A673 (cell line): ENCODE measurements around the gene PDSS1. TPM values are rescaled to one million over a fixed set of nuclear protein-coding genes. Genes with fewer than 3 reads are reported as not detected.

Experiments
- BruUV-seq: library from RNA; stranded (reverse); fragments of 400-500 nt; replicated peaks from 2 replicates; lab custom pipeline; 2021; lab: Mats Ljungman, UMichigan
- CTCF ChIA-PET: fragments of 300-600 bp; sonication (Branson Sonifier 250); formaldehyde crosslinking; loops from one replicate; lab custom pipeline; 2022; ENCODE audit warnings: antibody characterized with exemption; lab: Charles Lee
- POLR2A ChIA-PET: fragments of 300-600 bp; sonication (Branson Sonifier 250); formaldehyde crosslinking; loops from one replicate; lab custom pipeline; 2022; ENCODE audit warnings: antibody characterized with exemption; ENCODE audit not compliant: low non-redundant PET; lab: Charles Lee
- DNase-seq: peaks from one replicate; pipeline ENCODE4 v3.0.0-alpha.2; 2015; ENCODE audit warnings: low spot score
- H3K27ac ChIP-seq: fragments of 200-600 bp; sonication (generic); 2 replicates; pipeline ENCODE4 v1.5.1; 2016; ENCODE audit warnings: mixed run types, low read depth, mild to moderate bottlenecking, mixed read lengths, antibody characterized with exemption, low read length; ENCODE audit not compliant: poor library complexity, severe bottlenecking
- H3K27me3 ChIP-seq: fragments of 200-600 bp; sonication (generic); replicated peaks from 2 replicates; pipeline ENCODE4 v1.6.1; 2017; ENCODE audit warnings: mixed run types, low read depth, mild to moderate bottlenecking, mixed read lengths, antibody characterized with exemption, low read length; ENCODE audit not compliant: insufficient read depth, poor library complexity
- H3K36me3 ChIP-seq: fragments of 200-600 bp; sonication (generic); 2 replicates; pipeline ENCODE4 v1.6.1; 2016; ENCODE audit warnings: mixed run types, mild to moderate bottlenecking, mixed read lengths, antibody characterized with exemption, low read length; ENCODE audit not compliant: insufficient read depth, poor library complexity, severe bottlenecking
- H3K4me1 ChIP-seq: fragments of 200-600 bp; sonication (generic); 2 replicates; pipeline ENCODE4 v1.6.1; 2017; ENCODE audit warnings: mixed run types, mild to moderate bottlenecking, mixed read lengths, antibody characterized with exemption, low read length; ENCODE audit not compliant: insufficient read depth, poor library complexity, severe bottlenecking
- H3K4me3 ChIP-seq: fragments of 200-600 bp; sonication (generic); 2 replicates; pipeline ENCODE4 v1.5.1; 2016; ENCODE audit warnings: low read depth, mixed run types, mild to moderate bottlenecking, mixed read lengths, low read length; ENCODE audit not compliant: poor library complexity, severe bottlenecking
- H3K9me3 ChIP-seq: fragments of 200-600 bp; sonication (generic); 2 replicates; pipeline ENCODE4 v1.6.1; 2016; ENCODE audit warnings: mixed run types, low read depth, mild to moderate bottlenecking, mixed read lengths, antibody characterized with exemption, low read length; ENCODE audit not compliant: poor library complexity, severe bottlenecking
- EZH2 ChIP-seq: fragments of 200-600 bp; sonication (generic); IDR thresholded peaks from 2 replicates; pipeline ENCODE4 v1.6.1; 2017; ENCODE audit warnings: borderline replicate concordance, low read depth, mild to moderate bottlenecking, mixed read lengths, antibody characterized with exemption, low read length; ENCODE audit not compliant: poor library complexity, severe bottlenecking
- intact Hi-C: fragments of 100-400 bp; cut with micrococcal nuclease; formaldehyde crosslinking; loops from one replicate; pipeline ENCODE4 v1.10.0; 2022; ENCODE audit not compliant: unreplicated experiment
- total RNA-seq: library from RNA; stranded (reverse); gene quantifications from 2 replicates; pipeline ENCODE4 v1.2.3, GENCODE V29; 2021
- TF ChIP-seq, protein P1 (sequence below): fragments of 300-800, 200-600 bp; sonication (generic); conservative IDR thresholded peaks from 2 replicates; pipeline ENCODE4 v1.5.1; 2017; ENCODE audit warnings: low read depth, mild to moderate bottlenecking, antibody characterized with exemption, low read length, moderate library complexity, mixed read lengths

The PDSS1 gene
- total RNA-seq, 1 experiment from 2014 or later = 55.4 TPM

GRCh38 chr10:26746061-26746460 is 48.6 kb downstream of the PDSS1 start:
- intact Hi-C loops = no loop called here
- ChIA-PET POLR2A (no interaction called here), CTCF (no interaction called here)
- no TSS peak for BruUV-seq
- Histone ChIP-seq H3K27ac (no peak overlapping the region), H3K36me3 (peaks cover 75% of the 10 kb centered on the region), H3K27me3 (no peaks in the 10 kb centered on the region), H3K4me3 (no peak overlapping the region), H3K9me3 (no peaks in the 10 kb centered on the region), H3K4me1 (no peaks in the 10 kb centered on the region)
- no peak for DNase-seq
- TF ChIP-seq, protein P1, sequence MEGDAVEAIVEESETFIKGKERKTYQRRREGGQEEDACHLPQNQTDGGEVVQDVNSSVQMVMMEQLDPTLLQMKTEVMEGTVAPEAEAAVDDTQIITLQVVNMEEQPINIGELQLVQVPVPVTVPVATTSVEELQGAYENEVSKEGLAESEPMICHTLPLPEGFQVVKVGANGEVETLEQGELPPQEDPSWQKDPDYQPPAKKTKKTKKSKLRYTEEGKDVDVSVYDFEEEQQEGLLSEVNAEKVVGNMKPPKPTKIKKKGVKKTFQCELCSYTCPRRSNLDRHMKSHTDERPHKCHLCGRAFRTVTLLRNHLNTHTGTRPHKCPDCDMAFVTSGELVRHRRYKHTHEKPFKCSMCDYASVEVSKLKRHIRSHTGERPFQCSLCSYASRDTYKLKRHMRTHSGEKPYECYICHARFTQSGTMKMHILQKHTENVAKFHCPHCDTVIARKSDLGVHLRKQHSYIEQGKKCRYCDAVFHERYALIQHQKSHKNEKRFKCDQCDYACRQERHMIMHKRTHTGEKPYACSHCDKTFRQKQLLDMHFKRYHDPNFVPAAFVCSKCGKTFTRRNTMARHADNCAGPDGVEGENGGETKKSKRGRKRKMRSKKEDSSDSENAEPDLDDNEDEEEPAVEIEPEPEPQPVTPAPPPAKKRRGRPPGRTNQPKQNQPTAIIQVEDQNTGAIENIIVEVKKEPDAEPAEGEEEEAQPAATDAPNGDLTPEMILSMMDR = no peak
- TF ChIP-seq EZH2 = no peak

DNA sequence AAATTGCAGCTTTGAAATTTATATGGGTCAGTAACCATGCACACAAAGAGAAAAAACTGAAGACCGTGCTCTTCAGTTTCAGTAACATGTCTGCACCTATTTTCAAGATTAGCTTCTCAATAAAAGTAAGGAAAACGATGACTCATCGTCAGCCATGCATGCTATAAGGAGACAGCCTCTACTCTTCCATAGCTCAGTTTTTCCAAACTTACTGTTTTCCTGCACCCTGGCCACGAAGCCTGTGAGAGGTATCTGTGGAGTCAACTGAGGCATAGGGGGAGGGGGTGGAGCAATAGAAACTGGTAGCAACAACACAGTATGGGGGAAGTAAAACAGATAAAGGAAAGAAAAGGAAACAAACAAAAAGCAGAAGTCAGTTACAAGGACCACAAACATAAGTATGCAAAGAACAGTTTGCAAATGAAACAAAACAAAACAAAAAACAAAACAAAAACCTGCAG is 58.0 kb downstream of the PDSS1 start:
- DNase-seq = peak; percentile 50
- intact Hi-C loops = no loop called here
- TF ChIP-seq EZH2 = no peak
- TF ChIP-seq, protein P1 = no peak
- no peak overlapping the region for H3K4me3 ChIP-seq
- ChIA-PET CTCF (no interaction called here), POLR2A (no interaction called here)
- peaks cover 18% of the 10 kb centered on the region for H3K4me1 ChIP-seq
- no peaks in the 10 kb centered on the region for H3K27me3 ChIP-seq
- BruUV-seq = no TSS peak
- no peaks in the 10 kb centered on the region for H3K9me3 ChIP-seq
- no peaks in the 10 kb centered on the region for H3K36me3 ChIP-seq
- peak overlapping the region; percentile 22 for H3K27ac ChIP-seq

DNA sequence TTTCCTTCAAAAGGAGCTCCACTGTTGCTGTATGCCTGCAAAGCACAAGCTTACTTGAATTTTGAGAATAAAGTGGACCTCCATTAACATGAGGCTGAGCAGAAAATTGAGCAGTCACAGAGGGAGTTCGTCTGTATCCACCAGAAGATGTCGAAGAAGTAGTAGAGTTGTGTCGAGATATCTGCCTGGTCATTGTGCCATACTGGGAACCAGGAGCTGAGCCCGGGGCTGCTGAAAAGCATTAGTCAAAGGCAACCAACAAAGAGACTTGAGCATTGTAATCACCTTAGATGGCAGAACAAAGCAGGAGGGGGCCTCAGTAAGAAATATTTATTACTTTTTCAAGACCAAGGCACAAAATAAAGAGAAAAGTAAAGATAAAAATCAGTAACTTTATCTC is 61.5 kb downstream of the PDSS1 start:
- H3K9me3 ChIP-seq = no peaks in the 10 kb centered on the region
- no peak for DNase-seq
- no TSS peak for BruUV-seq
- no peaks in the 10 kb centered on the region for H3K27me3 ChIP-seq
- TF ChIP-seq EZH2 = no peak
- TF ChIP-seq, protein P1 = no peak
- ChIA-PET POLR2A (no interaction called here), CTCF (no interaction called here)
- H3K4me3 ChIP-seq = no peak overlapping the region
- peaks cover 17% of the 10 kb centered on the region for H3K4me1 ChIP-seq
- intact Hi-C loops = no loop called here
- no peak overlapping the region for H3K27ac ChIP-seq
- H3K36me3 ChIP-seq = no peaks in the 10 kb centered on the region
